Stimulated activated effector memory CD8-positive, alpha-beta T cell treated with anti-CD3 and anti-CD28 coated beads, Interleukin-12 subunit alpha, Interleukin-12 subunit beta, amount 100 ng/mL, for 72 hours (primary cell): ENCODE measurements around the gene ZNF335.
A peak's percentile ranks its signal among the peaks of the same experiment; 100 is the strongest.

ENCODE experiments used
- ATAC-seq: fragments of 150-1000 bp; cut with Tn5 transposase; 2 replicates; pipeline ENCODE4 v1.10.0; 2021
- DNase-seq, 2 donors: peaks; one replicate each; pipeline ENCODE4 v3.0.0; 2021 to 2022; ENCODE audit warnings: low spot score in 2 of 2
- H3K27ac Mint-ChIP-seq: one replicate; pipeline ENCODE4 v1.8.0; 2022; ENCODE audit warnings: mild to moderate bottlenecking, mixed read lengths
- H3K36me3 Mint-ChIP-seq: one replicate; pipeline ENCODE4 v1.8.0; 2022; ENCODE audit warnings: mild to moderate bottlenecking, mixed read lengths
- H3K4me1 Mint-ChIP-seq: one replicate; pipeline ENCODE4 v1.8.0; 2022; ENCODE audit warnings: mixed read lengths
- H3K4me3 Mint-ChIP-seq: one replicate; pipeline ENCODE4 v1.8.0; 2022; ENCODE audit warnings: mild to moderate bottlenecking, mixed read lengths
- H3K9me3 Mint-ChIP-seq: one replicate; pipeline ENCODE4 v1.8.0; 2022; ENCODE audit warnings: mixed read lengths

The ZNF335 gene

DNA sequence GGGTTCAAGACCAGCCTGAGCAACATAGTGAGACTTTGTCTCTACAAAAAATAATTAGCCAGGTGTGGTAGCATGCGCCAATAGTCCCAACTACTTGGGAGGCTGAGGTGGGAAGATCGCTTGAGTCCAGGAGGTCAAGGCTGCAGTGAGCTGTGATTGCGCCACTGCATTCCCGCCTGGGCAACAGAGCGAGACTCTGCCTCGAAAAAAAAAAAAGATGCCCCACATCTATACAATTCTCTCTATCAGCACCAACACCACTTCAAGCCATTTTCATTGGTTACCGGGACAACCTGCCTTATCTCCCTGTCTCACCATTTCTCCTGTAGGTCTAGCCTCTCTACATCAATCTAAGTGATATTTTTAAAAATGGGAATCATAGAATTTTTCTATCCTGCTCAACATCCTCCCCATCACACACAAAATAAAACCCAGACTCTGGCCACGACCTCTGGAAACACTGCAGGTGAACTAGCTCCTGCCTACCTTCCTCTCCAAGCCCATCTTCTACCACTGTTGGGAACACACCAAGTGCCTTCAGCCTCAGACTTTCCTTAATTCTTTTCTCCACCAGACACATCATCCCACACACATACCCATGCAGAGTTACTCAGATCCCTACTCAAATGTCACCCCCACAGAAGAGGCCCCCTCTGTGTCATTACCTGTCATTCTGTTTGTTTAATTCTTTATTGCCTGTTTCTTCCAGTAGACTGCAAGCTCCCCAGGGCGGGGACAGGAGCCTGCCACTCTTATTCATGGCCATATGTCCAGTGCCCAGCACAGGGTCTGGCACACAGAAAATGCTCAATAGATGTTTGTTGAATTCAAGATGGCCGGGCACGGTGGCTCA, 50.4 kb downstream of the ZNF335 start:
- H3K4me1 Mint-ChIP-seq: peaks cover 6% of the 10 kb centered on the region
- no peaks in the 10 kb centered on the region for H3K9me3 Mint-ChIP-seq
- peak; percentile 60 for ATAC-seq
- no peak overlapping the region for H3K4me3 Mint-ChIP-seq
- no peaks in the 10 kb centered on the region for H3K36me3 Mint-ChIP-seq
- no peak for DNase-seq
- no peak overlapping the region for H3K27ac Mint-ChIP-seq

DNA sequence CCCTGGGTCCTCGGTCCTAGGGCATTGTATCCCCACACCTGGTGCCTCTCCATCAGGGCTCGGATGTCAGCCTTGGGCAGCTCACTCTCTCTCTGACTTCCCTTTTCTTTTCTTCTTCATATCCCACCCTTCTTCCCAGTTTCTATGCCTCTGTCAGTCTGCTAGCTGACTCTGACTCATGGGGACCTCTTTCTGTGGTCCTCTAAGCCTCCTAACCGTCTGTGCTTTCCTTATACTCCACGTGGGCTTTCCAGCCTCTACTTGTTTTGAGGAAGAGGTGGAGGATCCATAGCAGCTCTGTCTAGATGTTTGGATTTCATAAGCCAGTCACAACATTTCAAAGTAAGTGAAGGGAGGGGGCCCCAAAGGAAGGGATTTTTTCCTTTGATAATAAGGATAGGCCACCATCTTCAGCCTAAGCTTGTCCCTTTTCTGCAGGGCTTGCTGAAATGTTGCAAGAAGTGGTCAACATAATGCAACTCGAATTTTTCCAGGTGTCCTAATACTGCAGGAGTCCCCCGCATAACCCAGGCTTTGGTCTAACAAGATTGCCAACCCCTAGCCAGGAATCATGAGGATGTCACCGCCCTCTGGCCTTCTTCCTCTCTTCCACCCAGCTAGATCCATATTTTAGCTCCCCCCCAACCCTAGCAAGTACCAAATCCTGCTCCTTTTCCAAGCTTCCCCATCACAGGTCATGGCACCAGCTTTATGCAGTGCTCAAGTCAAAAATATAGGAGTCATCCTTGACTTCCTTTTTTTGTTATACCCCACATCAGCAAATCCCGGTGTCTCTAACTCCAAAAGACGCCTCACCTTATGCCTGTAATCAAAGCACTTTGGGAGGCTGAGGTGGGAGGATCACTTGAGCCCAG, 51.3 kb downstream of the ZNF335 start:
- H3K4me1 Mint-ChIP-seq: peaks cover 6% of the 10 kb centered on the region
- no peaks in the 10 kb centered on the region for H3K9me3 Mint-ChIP-seq
- no peak overlapping the region for H3K4me3 Mint-ChIP-seq
- ATAC-seq: no peak
- H3K36me3 Mint-ChIP-seq: no peaks in the 10 kb centered on the region
- H3K27ac Mint-ChIP-seq: no peak overlapping the region
- DNase-seq: no peak

DNA sequence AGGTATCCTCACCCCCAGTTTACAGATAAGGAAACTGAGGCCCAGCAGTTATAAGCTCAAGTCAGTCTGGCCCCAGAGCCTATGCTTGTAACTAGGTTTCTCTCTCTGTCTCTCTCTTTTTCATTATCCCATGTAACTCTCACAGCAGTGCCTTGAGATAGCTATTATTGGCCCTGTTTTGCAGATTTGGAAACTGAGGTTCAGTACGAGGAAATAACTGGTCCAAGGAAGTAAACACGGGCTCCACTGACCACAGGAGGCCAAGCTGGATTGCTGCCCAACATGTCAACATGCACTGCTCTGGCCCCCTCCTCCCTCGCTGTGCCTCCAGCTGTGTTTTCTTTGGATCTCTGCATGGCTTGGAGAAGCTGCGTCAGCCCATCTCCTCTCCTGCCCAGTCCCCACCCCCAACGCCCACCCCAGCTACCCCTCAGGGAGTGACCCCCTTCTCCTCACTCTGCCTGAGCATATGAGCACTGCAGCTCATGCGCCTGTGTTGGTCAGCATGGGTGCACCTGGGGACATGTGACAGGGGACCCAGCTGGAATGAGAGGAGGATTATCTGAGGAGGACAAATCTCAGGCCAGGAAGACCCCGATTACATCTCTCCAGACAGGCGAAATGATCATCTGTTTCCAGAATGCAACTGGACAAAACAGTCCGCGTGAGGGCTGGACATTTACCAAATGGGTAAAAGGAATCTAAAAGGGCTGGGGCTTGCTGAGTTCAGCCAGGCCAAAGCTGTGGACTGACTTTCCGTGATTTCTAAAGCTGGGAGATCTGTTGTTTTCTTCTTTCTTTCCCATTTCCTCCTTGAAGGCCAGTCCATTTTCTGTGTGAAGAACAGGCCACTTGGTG, 52.2 kb downstream of the ZNF335 start:
- Mint-ChIP-seq H3K4me3 (no peak overlapping the region), H3K9me3 (no peaks in the 10 kb centered on the region), H3K4me1 (peaks cover 6% of the 10 kb centered on the region), H3K36me3 (no peaks in the 10 kb centered on the region), H3K27ac (no peak overlapping the region)
- DNase-seq (no peak), ATAC-seq (no peak)

DNA sequence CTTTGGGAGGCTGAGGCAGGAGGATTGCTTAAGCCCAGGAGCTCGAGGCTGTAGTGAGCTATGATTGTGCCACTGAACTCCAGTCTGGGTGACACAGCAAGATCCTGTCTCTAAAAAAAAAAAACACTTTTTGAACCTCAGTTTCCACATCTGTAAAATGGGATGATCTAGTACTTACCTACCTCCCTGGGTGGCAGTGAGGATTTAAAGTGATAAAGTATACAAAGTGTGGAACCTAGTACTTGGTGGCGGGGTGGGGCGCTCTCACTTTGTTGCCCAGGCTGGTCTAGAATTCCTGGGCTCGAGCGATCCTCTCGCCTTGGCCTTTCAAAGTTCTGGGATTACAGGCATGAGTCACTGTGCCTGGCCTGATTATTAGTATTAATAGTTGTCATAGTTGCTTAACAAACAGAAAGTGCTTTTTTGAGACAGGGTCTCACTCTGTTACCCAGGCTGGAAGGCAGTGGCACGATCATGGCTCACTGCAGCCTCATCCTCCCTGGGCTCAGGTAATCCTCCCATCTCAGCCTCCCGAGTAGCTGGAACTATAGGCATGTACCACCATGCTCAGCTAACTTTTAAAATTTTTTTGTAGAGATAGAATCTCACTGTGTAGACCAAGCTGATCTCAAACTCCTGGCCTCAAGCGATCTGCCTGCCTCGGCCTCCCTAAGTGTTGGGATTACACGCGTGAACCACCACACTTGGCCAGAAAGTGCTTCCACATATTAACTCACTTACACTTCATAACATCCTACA, 53.0 kb downstream of the ZNF335 start:
- no peak overlapping the region for H3K4me3 Mint-ChIP-seq
- DNase-seq: no peak
- H3K36me3 Mint-ChIP-seq: no peaks in the 10 kb centered on the region
- H3K27ac Mint-ChIP-seq: no peak overlapping the region
- ATAC-seq: no peak
- H3K9me3 Mint-ChIP-seq: no peaks in the 10 kb centered on the region
- H3K4me1 Mint-ChIP-seq: peaks cover 6% of the 10 kb centered on the region

DNA sequence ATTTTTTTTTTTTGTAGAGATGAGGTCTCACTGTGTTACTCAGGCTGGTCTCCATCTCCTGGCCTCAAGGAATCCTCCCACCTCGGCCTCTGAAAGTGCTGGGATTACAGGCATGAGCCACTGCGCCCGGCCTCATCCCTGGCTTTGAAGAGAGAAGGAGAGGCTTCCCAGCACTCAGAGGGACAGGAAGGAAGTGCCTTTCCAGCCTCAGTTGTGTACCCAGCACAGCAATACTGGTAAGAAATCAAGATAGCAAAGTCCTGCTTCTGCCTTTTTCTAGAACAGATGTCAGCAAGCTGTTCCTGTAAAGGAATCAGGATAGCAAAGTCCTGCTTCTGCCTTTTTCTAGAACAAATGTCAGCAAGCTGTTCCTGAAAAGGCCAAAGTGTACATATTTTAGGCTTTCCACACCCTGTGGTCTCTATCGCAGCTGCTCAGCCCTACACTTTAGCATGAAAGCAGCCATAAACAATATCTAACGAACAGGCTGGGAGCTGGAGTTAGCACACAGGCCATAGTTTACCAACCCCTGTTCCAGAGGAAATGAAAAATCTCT, 53.7 kb downstream of the ZNF335 start:
- Mint-ChIP-seq H3K9me3 (no peaks in the 10 kb centered on the region), H3K4me1 (peaks cover 6% of the 10 kb centered on the region), H3K36me3 (no peaks in the 10 kb centered on the region), H3K4me3 (no peak overlapping the region), H3K27ac (no peak overlapping the region)
- ATAC-seq (no peak), DNase-seq (no peak)

DNA sequence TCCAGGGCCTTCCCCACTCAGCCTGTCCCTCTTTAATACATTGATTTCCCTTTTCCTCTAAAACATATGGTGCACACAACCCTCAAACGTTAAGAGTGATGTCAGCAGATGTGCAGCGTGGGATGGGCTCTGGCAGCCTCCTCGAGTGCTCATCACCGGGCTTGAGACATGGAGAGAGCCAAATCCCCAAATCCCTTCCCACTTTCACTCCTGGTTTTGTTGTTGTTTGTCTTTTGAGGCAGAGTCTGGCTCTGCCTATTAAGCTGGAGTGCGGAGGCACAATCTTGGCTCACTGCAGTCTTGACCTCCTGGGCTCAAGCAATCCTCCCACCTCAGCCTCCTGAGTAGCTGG, 54.2 kb downstream of the ZNF335 start:
- H3K4me3 Mint-ChIP-seq: no peak overlapping the region
- DNase-seq: no peak
- H3K9me3 Mint-ChIP-seq: no peaks in the 10 kb centered on the region
- H3K4me1 Mint-ChIP-seq: peaks cover 6% of the 10 kb centered on the region
- no peak for ATAC-seq
- no peaks in the 10 kb centered on the region for H3K36me3 Mint-ChIP-seq
- no peak overlapping the region for H3K27ac Mint-ChIP-seq

DNA sequence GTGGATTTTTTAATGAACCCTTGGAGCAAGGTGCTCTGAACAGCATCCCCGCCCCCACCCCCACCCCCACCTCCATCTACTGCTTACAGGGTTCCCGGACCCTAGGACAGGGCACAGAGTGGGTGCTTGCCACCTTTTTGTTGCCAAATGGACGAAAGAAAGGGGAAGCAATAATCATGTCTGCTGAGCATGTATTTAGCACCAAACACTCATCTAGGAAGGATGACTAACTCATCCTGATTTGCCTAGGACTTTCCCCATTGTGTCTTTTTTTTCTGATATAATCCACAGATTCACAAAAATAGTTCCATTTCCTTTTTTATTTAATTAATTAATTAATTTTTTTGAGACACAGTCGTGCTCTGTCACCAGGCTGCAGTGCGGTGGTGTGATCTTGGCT, 58.9 kb downstream of the ZNF335 start:
- Mint-ChIP-seq H3K4me3 (peak overlapping the region; percentile 22), H3K36me3 (no peaks in the 10 kb centered on the region), H3K27ac (no peak overlapping the region), H3K4me1 (peaks cover 17% of the 10 kb centered on the region), H3K9me3 (peaks cover 3% of the 10 kb centered on the region)
- DNase-seq (no peak), ATAC-seq (no peak)

DNA sequence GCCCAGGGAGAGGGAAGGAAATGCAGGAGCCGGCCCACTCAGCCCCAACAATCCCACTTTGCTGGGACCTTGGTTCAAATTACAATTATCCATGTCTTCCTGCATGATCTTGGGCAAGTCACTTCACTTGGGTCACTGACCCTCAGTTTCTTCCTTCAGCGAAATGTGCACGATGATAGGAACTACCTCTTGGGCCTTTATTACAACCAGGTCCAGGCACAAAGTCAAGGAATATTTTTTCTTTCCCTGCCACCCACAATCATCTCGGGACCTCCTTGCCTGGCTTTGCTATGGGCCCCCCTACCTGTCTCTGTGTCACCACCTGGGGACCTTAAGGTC, 59.7 kb downstream of the ZNF335 start:
- Mint-ChIP-seq H3K27ac (no peak overlapping the region), H3K9me3 (peaks cover 3% of the 10 kb centered on the region), H3K36me3 (no peaks in the 10 kb centered on the region), H3K4me1 (peaks cover 17% of the 10 kb centered on the region), H3K4me3 (peak overlapping the region; percentile 62)
- DNase-seq (no peak), ATAC-seq (no peak)

DNA sequence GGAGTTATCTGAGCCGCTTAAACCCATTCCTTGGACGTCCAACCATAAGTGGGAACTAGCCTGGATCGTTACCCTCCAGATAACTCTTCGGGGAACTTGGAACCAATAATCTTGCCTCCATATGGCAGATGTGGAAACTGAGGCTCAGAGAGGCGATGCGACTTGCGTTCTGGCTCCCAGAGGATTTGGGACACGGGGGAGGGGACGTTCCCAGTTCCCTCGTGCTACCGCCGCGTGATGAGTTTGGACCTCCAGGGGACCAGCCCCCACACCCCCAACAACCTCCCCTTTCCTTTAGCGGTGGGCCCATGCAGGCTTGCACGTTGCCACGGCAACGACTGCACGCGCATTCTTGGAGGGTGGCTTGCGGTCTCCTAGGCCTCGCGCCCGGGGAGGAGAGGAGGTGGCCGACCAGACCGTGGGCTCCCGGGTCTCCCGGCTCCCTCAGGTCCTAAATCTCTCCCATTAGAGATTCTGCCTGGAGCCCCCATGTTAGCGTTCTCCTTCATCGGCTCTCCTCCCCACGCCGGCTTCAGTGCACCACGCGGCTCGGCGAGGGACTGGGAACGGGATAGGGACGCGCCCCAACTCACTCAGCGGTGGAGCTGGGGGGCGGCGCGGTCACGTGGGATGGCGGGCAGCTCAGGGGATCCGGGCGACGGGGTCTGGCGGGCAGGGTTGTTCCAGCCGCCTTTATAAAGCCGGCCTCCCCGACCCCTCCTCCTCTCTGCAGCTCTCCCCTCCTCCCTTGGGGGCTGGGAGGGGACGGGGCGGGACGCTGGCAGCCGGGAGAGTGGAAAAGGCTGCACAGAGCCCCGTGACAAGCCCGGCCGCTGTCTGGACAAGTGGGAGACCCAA, 60.3 kb downstream of the ZNF335 start, which contains the start of gene PLTP:
Gene PLTP, minus strand, starts transcription at position 670 of the 858 bp plus-strand sequence. CDS start 703 bp downstream, outside the sequence.
- peaks cover 17% of the 10 kb centered on the region for H3K4me1 Mint-ChIP-seq
- peaks cover 3% of the 10 kb centered on the region for H3K9me3 Mint-ChIP-seq
- no peaks in the 10 kb centered on the region for H3K36me3 Mint-ChIP-seq
- ATAC-seq (no peak), DNase-seq (no peak)
- peak within 1 kb of the TSS; percentile 62 for H3K4me3 Mint-ChIP-seq
- H3K27ac Mint-ChIP-seq: peak within 1 kb of the TSS; percentile 80

DNA sequence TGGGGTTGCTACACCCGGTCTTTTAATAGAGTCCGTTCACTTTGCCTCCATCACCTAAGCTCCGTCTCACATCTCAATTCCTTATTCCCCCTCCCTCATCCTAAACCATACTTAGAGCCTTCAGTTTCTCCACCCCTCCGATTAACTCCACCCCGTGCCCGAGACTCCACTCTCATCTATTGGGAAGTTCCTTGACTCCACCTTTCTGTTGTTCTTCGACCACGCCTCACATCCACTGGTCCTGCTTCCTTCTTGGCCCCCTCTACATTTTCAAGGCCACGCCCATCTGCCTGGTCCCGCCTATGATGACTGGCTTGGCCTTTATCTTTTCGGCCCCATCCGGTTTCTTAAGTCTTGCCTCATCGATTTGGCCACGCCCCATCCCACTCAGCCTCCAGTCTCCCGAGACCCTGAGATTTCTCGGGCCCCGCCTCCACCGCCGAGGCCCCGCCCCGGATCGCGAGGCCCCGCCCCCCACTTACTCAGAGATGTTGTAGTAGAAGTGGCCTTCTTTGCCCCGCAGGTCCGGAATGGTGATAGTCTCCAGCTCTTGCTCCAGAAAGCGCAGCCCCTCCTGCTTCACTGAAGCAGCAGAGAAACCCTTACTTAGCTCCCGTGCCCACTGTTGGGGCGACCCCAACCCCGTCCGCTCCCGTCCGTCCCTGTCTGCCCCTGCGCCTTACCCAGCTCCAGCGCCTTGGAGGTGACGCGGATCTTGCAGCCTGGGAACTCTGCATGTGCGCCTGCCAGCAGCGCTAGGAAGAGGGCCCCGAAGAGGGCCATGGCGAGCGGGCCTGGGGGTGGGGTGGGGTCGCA, 61.1 kb downstream of the ZNF335 start:
- peak; percentile 96 for ATAC-seq
- Mint-ChIP-seq H3K9me3 (peaks cover 3% of the 10 kb centered on the region), H3K27ac (peak overlapping the region; percentile 80), H3K4me1 (peaks cover 17% of the 10 kb centered on the region), H3K36me3 (no peaks in the 10 kb centered on the region), H3K4me3 (peak overlapping the region; percentile 62)
- DNase-seq: peak; percentile 95 to 98

DNA sequence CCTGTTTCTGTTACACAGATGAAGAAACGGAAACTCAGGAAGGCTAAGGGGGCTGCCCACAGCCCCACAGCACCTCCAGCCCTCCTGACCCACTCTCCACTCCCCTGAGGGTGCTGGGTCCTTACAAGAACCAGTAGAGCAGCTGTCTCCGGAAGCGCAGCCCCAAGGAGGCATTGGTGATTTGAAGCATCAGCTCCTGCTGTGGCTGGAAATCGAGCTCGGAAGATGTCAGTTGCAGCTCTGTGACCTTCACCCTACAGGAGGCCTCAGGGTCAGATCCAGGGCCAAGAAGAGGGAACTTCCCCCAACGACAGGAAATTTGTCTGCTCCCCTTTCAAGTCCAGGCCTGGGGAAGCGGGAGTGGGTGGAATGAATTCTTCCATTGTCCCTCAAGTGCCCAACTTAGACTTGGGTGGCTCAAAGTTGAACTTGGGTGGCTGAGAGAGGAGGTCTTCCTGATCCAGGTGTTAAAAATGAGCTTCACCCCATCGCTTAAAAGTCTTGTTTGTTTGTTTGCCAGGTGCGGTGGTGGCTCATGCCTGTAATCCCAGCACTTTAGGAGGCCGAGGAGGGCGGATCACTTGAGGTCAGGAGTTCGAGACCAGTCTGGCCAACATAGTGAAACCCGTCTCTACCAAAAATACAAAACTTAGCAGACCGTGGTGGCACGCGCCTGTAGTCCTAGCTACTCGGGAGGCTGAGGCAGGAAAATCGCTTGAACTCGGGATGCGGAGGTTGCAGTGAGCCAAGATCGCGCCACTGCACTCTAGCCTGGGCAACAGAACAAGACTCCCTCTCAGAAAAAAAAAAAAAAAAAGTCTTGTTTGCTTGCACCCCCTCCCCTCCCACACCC, 62.0 kb downstream of the ZNF335 start:
- peaks cover 3% of the 10 kb centered on the region for H3K9me3 Mint-ChIP-seq
- no peaks in the 10 kb centered on the region for H3K36me3 Mint-ChIP-seq
- H3K4me1 Mint-ChIP-seq: peaks cover 17% of the 10 kb centered on the region
- no peak for ATAC-seq
- peak overlapping the region; percentile 80 for H3K27ac Mint-ChIP-seq
- H3K4me3 Mint-ChIP-seq: peak overlapping the region; percentile 62
- DNase-seq: no peak

DNA sequence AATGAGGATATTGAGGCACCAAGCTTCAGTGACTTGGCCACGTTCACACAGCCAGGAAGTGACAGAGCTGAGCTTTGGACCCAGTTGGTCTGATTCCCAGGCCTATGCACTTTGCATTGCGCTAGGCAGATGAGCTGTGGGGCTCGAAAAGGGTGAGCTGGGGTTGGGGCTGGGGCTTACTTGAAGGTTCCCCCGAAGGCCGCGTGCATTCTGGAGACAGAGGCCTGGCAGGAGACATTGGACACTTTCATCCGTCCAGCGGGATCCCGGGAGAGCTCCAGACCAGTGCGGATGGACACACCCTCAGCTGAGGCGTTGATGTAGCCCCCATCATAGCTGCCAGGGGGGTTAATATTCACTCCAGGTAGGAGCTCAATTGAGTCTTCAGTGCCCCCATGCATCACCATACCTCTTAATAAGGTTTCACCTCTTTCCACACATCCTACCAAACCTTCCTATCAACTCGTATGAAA, 62.6 kb downstream of the ZNF335 start:
- H3K36me3 Mint-ChIP-seq: no peaks in the 10 kb centered on the region
- peaks cover 17% of the 10 kb centered on the region for H3K4me1 Mint-ChIP-seq
- H3K27ac Mint-ChIP-seq: no peak overlapping the region
- H3K4me3 Mint-ChIP-seq: no peak overlapping the region
- ATAC-seq (no peak), DNase-seq (no peak)
- H3K9me3 Mint-ChIP-seq: peaks cover 3% of the 10 kb centered on the region
